MM.1S (cell line): ENCODE measurements around the gene RNF212B.

Source experiments
- EZH2 ChIP-seq: fragments of 300-600 bp; sonication (generic); optimal IDR thresholded peaks from 2 replicates; pipeline ENCODE3; 2017; ENCODE audit warnings: low read depth, mild to moderate bottlenecking, antibody characterized with exemption, low read length, mixed read lengths
- EZH2phosphoT487 ChIP-seq: fragments of 300-600 bp; sonication (generic); IDR thresholded peaks from 2 replicates; pipeline ENCODE4 v1.6.1; 2018; ENCODE audit warnings: antibody characterized with exemption, low read length
- TF ChIP-seq, protein P1 (sequence below): fragments of 300-600 bp; sonication (generic); IDR thresholded peaks from 2 replicates; pipeline ENCODE4 v1.5.1; 2016; ENCODE audit warnings: antibody characterized with exemption, low read length, mixed read lengths

GRCh38 chr14:23308721-23309445, 71.1 kb downstream of the RNF212B start:
- TF ChIP-seq EZH2, result no peak
- TF ChIP-seq, protein P1, sequence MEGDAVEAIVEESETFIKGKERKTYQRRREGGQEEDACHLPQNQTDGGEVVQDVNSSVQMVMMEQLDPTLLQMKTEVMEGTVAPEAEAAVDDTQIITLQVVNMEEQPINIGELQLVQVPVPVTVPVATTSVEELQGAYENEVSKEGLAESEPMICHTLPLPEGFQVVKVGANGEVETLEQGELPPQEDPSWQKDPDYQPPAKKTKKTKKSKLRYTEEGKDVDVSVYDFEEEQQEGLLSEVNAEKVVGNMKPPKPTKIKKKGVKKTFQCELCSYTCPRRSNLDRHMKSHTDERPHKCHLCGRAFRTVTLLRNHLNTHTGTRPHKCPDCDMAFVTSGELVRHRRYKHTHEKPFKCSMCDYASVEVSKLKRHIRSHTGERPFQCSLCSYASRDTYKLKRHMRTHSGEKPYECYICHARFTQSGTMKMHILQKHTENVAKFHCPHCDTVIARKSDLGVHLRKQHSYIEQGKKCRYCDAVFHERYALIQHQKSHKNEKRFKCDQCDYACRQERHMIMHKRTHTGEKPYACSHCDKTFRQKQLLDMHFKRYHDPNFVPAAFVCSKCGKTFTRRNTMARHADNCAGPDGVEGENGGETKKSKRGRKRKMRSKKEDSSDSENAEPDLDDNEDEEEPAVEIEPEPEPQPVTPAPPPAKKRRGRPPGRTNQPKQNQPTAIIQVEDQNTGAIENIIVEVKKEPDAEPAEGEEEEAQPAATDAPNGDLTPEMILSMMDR, result no peak
- no peak for TF ChIP-seq EZH2phosphoT487
